HepG2 (cell line): Measurements from ENCODE around the gene FCHSD1. TPM values are rescaled to one million over a fixed set of nuclear protein-coding genes. Genes with fewer than 3 reads are reported as not detected.

Source experiments
- ARNT2 ChIP-seq: sonication (generic); formaldehyde crosslinking; IDR thresholded peaks from 2 replicates; pipeline ENCODE4 v1.8.0; 2022; ENCODE audit warnings: mild to moderate bottlenecking, low read depth, missing genetic modification reagents, moderate library complexity
- CC2D1A ChIP-seq: sonication (generic); formaldehyde crosslinking; IDR thresholded peaks from 2 replicates; pipeline ENCODE4 v1.8.1; 2023; ENCODE audit warnings: mild to moderate bottlenecking, missing genetic modification reagents
- DMAP1 ChIP-seq: IDR thresholded peaks from 2 replicates; pipeline ENCODE4 v1.6.1; 2016
- DNMT3B ChIP-seq: conservative IDR thresholded peaks from 2 replicates; pipeline ENCODE4 v1.6.1; 2016; ENCODE audit warnings: missing biosample characterization, control low read depth
- MAFG ChIP-seq: sonication (generic); formaldehyde crosslinking; IDR thresholded peaks from 2 replicates; pipeline ENCODE4 v1.5.1; 2020; ENCODE audit warnings: mild to moderate bottlenecking, missing genetic modification reagents
- MBNL3 ChIP-seq: fragments of 250-450 bp; sonication (Bioruptor Pico); conservative IDR thresholded peaks from 2 replicates; pipeline ENCODE4 v1.8.0; 2022; ENCODE audit warnings: mild to moderate bottlenecking, inconsistent platforms
- SALL1 ChIP-seq: sonication (generic); formaldehyde crosslinking; IDR thresholded peaks from 2 replicates; pipeline ENCODE4 v1.8.0; 2022; ENCODE audit warnings: mild to moderate bottlenecking, missing genetic modification reagents
- YY1 ChIP-seq: IDR thresholded peaks from 2 replicates; pipeline ENCODE4 v1.6.1; 2011; ENCODE audit warnings: low read length, low read depth, moderate library complexity, mild to moderate bottlenecking; ENCODE audit not compliant: insufficient read depth, insufficient replicate concordance
- ZNF230 ChIP-seq: sonication (generic); formaldehyde crosslinking; IDR thresholded peaks from 2 replicates; pipeline ENCODE4 v1.4.0; 2020; ENCODE audit warnings: mild to moderate bottlenecking, missing genetic modification reagents
- ZNF263 ChIP-seq: sonication (generic); formaldehyde crosslinking; IDR thresholded peaks from 2 replicates; pipeline ENCODE4 v1.4.0; 2020; ENCODE audit warnings: missing genetic modification reagents
- ZNF747 ChIP-seq: sonication (generic); formaldehyde crosslinking; IDR thresholded peaks from 2 replicates; pipeline ENCODE4 v1.8.1; 2023; ENCODE audit warnings: missing genetic modification reagents, mild to moderate bottlenecking, borderline replicate concordance
- polyA plus RNA-seq, 8 experiments: library from polyadenylated mRNA; depleted of rRNA in 3 of 8; stranded (reverse) in 7 of 8; unstranded in 1 of 8; fragments of >200 nt; fragmentation: Illumina TruSeq in 4 of 8; extraction: Trizol in 4 of 8; gene quantifications; 2 replicates each; pipeline versions ENCODE4 v1.2.1 to v1.2.3, GENCODE V29; 2011 to 2016; ENCODE audit warnings: low read depth in 4 of 8, missing spikeins in 1 of 8, mixed read lengths in 1 of 8; ENCODE audit not compliant: insufficient read depth in 1 of 8
- total RNA-seq, 5 experiments: library from RNA; depleted of rRNA; stranded (reverse); fragments of >200 nt; fragmentation: Illumina TruSeq; extraction: Trizol; gene quantifications; 2 replicates each; pipeline ENCODE4 v1.2.3, GENCODE V29; 2016; ENCODE audit warnings: low read depth in 1 of 5
- TF ChIP-seq, protein P1 (sequence below): sonication (generic); formaldehyde crosslinking; IDR thresholded peaks from 2 replicates; pipeline ENCODE4 v1.5.0; 2020; ENCODE audit warnings: mild to moderate bottlenecking, missing genetic modification reagents
- TF ChIP-seq, protein P2 (sequence below): sonication (generic); formaldehyde crosslinking; IDR thresholded peaks from 2 replicates; pipeline ENCODE4 v1.4.0; 2020; ENCODE audit warnings: missing genetic modification reagents, borderline replicate concordance
- TF ChIP-seq, protein P3 (sequence below): sonication (generic); formaldehyde crosslinking; IDR thresholded peaks from 2 replicates; pipeline ENCODE4 v1.4.0; 2020; ENCODE audit warnings: mild to moderate bottlenecking, missing genetic modification reagents

The FCHSD1 gene
- total and polyA plus RNA-seq, 2 of the 13 experiments (the other 11 are each of a cell fraction or from before 2014, with no cell fraction given) = 5.5 to 15.4 TPM

DNA sequence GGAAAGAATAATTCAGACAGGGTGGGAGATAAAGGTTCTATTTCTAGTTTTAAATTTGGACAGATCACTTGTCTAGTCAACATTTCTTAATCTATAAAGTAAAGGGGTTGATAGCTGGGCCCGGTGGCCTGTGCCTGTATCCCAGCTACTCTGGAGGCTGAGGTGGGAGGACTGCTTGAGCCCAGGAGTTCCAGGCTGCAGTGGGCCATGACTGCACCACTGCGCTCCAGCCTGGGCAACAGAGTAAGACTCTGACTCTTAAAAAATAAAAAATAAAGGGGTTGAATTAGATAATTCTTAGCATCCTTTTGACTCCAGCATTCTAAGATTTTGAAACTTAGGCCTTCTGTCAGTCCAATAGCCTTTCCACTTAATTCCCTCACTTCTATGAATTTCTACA lies 43.2 kb downstream of the FCHSD1 start (continued):
- TF ChIP-seq, protein P1, sequence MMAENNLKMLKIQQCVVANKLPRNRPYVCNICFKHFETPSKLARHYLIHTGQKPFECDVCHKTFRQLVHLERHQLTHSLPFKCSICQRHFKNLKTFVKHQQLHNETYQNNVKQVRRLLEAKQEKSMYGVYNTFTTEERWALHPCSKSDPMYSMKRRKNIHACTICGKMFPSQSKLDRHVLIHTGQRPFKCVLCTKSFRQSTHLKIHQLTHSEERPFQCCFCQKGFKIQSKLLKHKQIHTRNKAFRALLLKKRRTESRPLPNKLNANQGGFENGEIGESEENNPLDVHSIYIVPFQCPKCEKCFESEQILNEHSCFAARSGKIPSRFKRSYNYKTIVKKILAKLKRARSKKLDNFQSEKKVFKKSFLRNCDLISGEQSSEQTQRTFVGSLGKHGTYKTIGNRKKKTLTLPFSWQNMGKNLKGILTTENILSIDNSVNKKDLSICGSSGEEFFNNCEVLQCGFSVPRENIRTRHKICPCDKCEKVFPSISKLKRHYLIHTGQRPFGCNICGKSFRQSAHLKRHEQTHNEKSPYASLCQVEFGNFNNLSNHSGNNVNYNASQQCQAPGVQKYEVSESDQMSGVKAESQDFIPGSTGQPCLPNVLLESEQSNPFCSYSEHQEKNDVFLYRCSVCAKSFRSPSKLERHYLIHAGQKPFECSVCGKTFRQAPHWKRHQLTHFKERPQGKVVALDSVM (CRISPR knock-in tag) = peak; percentile 78; the same call in 1 of the 2 replicates
- TF ChIP-seq ARNT2 (CRISPR knock-in tag) (no peak), YY1 (no peak), DMAP1 (no peak), SALL1 (CRISPR knock-in tag) (no peak), DNMT3B (CRISPR knock-in tag) (no peak), CC2D1A (CRISPR knock-in tag) (no peak), ZNF263 (peak; percentile 66; the same call in 1 of the 2 replicates), MAFG (CRISPR knock-in tag) (no peak), ZNF230 (CRISPR knock-in tag) (no peak), ZNF747 (CRISPR knock-in tag) (no peak), MBNL3 (CRISPR knock-in tag) (no peak)
- TF ChIP-seq, protein P2, sequence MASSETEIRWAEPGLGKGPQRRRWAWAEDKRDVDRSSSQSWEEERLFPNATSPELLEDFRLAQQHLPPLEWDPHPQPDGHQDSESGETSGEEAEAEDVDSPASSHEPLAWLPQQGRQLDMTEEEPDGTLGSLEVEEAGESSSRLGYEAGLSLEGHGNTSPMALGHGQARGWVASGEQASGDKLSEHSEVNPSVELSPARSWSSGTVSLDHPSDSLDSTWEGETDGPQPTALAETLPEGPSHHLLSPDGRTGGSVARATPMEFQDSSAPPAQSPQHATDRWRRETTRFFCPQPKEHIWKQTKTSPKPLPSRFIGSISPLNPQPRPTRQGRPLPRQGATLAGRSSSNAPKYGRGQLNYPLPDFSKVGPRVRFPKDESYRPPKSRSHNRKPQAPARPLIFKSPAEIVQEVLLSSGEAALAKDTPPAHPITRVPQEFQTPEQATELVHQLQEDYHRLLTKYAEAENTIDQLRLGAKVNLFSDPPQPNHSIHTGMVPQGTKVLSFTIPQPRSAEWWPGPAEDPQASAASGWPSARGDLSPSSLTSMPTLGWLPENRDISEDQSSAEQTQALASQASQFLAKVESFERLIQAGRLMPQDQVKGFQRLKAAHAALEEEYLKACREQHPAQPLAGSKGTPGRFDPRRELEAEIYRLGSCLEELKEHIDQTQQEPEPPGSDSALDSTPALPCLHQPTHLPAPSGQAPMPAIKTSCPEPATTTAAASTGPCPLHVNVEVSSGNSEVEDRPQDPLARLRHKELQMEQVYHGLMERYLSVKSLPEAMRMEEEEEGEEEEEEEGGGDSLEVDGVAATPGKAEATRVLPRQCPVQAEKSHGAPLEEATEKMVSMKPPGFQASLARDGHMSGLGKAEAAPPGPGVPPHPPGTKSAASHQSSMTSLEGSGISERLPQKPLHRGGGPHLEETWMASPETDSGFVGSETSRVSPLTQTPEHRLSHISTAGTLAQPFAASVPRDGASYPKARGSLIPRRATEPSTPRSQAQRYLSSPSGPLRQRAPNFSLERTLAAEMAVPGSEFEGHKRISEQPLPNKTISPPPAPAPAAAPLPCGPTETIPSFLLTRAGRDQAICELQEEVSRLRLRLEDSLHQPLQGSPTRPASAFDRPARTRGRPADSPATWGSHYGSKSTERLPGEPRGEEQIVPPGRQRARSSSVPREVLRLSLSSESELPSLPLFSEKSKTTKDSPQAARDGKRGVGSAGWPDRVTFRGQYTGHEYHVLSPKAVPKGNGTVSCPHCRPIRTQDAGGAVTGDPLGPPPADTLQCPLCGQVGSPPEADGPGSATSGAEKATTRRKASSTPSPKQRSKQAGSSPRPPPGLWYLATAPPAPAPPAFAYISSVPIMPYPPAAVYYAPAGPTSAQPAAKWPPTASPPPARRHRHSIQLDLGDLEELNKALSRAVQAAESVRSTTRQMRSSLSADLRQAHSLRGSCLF (CRISPR knock-in tag) = no peak
- TF ChIP-seq, protein P3, sequence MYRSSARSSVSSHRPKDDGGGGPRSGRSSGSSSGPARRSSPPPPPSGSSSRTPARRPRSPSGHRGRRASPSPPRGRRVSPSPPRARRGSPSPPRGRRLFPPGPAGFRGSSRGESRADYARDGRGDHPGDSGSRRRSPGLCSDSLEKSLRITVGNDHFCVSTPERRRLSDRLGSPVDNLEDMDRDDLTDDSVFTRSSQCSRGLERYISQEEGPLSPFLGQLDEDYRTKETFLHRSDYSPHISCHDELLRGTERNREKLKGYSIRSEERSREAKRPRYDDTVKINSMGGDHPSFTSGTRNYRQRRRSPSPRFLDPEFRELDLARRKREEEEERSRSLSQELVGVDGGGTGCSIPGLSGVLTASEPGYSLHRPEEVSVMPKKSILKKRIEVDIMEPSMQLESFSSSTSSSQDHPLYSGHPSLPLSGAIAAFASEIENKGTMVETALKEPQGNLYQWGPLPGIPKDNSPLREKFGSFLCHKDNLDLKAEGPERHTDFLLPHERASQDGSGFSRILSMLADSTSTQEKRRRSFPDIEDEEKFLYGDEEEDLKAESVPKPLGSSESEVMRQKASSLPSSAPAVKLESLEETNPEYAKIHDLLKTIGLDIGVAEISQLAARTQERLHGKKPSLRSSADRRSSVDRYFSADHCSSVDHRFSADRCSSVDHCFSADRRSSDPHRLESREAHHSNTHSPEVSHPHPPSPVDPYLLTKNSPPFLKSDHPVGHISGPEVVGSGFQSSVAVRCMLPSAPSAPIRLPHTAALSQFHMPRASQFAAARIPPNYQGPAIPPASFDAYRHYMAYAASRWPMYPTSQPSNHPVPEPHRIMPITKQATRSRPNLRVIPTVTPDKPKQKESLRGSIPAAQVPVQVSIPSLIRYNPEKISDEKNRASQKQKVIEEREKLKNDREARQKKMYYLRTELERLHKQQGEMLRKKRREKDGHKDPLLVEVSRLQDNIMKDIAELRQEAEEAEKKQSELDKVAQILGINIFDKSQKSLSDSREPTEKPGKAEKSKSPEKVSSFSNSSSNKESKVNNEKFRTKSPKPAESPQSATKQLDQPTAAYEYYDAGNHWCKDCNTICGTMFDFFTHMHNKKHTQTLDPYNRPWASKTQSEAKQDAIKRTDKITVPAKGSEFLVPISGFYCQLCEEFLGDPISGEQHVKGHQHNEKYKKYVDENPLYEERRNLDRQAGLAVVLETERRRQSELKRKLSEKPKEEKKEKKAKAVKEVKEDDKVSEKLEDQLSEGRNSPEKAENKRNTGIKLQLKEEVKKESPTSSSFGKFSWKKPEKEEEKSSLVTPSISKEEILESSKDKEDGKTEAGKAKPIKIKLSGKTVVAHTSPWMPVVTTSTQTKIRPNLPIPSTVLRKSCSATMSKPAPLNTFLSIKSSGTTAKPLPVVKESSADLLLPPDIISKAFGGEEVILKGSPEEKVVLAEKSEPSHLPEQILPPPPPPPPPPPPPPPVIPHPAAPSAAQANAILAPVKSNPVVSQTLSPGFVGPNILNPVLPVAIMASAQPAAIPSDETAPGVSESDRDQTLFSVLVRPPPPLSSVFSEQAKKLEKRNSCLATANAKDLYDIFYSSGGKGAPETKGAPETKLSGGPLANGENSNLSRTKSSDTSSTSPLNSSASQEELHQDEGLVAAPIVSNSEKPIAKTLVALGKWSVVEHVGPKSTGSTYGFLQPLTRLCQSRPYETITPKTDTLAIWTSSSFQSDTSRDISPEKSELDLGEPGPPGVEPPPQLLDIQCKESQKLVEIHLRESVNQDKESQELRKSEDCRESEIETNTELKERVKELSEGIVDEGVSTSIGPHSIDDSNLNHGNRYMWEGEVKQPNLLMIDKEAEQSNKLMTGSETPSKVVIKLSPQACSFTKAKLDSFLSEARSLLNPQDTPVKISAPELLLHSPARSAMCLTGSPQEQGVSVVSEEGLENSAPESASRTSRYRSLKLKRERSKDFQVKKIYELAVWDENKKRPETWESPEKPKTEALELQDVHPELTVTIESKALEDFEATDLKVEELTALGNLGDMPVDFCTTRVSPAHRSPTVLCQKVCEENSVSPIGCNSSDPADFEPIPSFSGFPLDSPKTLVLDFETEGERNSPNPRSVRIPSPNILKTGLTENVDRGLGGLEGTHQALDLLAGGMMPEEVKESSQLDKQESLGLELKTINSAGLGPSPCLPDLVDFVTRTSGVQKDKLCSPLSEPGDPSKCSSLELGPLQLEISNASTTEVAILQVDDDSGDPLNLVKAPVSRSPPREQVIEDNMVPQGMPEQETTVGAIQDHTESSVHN (CRISPR knock-in tag) = no peak
